ENCODE measurements around the gene STAG1. TPM values are rescaled to one million over a fixed set of nuclear protein-coding genes. Genes with fewer than 3 reads are reported as not detected.

Gene STAG1
- total RNA-seq, 1 donor from 2014 or later, result 24.1 TPM

GRCh38 chr3:136498919-136499447 is 253.2 kb downstream of the STAG1 start:
- Histone ChIP-seq H4K20me1 (ENCODE audit: insufficient read depth, low read length) (no peaks in the 10 kb centered on the region), H3K4me1 (ENCODE audit: insufficient read depth, low read length) (no peaks in the 10 kb centered on the region), H3K9me3 (ENCODE audit: insufficient read depth, low read depth, low read length) (no peaks in the 10 kb centered on the region), H3K4me2 (ENCODE audit: low read length) (no peak overlapping the region), H3K27me3 (ENCODE audit: insufficient read depth, low read length) (no peaks in the 10 kb centered on the region), H3K27ac (ENCODE audit: low read depth, low read length) (no peak overlapping the region), H2AFZ (ENCODE audit: low read depth, low read length) (no peak overlapping the region), H3K9ac (ENCODE audit: low read length) (no peak overlapping the region), H3K4me3 (ENCODE audit: insufficient read depth, low read depth, low read length) (no peak overlapping the region), H3K79me2 (ENCODE audit: insufficient read depth, low read length) (no peaks in the 10 kb centered on the region), H3K36me3 (ENCODE audit: insufficient read depth, low read length) (peaks cover 2% of the 10 kb centered on the region)
- FAIRE-seq (no peak), DNase-seq (ENCODE audit: low read depth) (no peak)
- Mint-ChIP-seq H3K9me3 (ENCODE audit: unreplicated experiment) (no peaks in the 10 kb centered on the region), H3K27ac (ENCODE audit: unreplicated experiment) (no peak overlapping the region), H3K36me3 (ENCODE audit: low read depth, unreplicated experiment) (peaks cover 6% of the 10 kb centered on the region), H3K27me3 (ENCODE audit: low read depth, unreplicated experiment) (no peaks in the 10 kb centered on the region), H3K4me1 (ENCODE audit: low read depth, unreplicated experiment) (no peaks in the 10 kb centered on the region), H3K4me3 (ENCODE audit: unreplicated experiment) (no peak overlapping the region)
- TF ChIP-seq EZH2 (IDR thresholded peaks at IDR 0.05; ENCODE audit: insufficient read depth, low read length) (no peak), CTCF (IDR thresholded peaks at IDR 0.05; ENCODE audit: insufficient read depth, low read depth, low read length) (no peak)

- H3K27me3 Mint-ChIP-seq (ENCODE audit: low read depth, unreplicated experiment), result no peaks in the 10 kb centered on the region
- Histone ChIP-seq H3K36me3 (ENCODE audit: insufficient read depth, low read length) (peaks cover 2% of the 10 kb centered on the region), H3K4me1 (ENCODE audit: insufficient read depth, low read length) (no peaks in the 10 kb centered on the region), H3K9ac (ENCODE audit: low read length) (no peak overlapping the region), H3K27ac (ENCODE audit: low read depth, low read length) (no peak overlapping the region), H3K4me3 (ENCODE audit: insufficient read depth, low read depth, low read length) (no peak overlapping the region), H3K79me2 (ENCODE audit: insufficient read depth, low read length) (no peaks in the 10 kb centered on the region), H3K4me2 (ENCODE audit: low read length) (no peak overlapping the region), H3K9me3 (ENCODE audit: insufficient read depth, low read depth, low read length) (no peaks in the 10 kb centered on the region), H2AFZ (ENCODE audit: low read depth, low read length) (no peak overlapping the region), H3K27me3 (ENCODE audit: insufficient read depth, low read length) (no peaks in the 10 kb centered on the region), H4K20me1 (ENCODE audit: insufficient read depth, low read length) (no peaks in the 10 kb centered on the region)
- H3K36me3 Mint-ChIP-seq (ENCODE audit: low read depth, unreplicated experiment), result peaks cover 12% of the 10 kb centered on the region
- H3K4me1 Mint-ChIP-seq (ENCODE audit: low read depth, unreplicated experiment), result no peaks in the 10 kb centered on the region
- no peak overlapping the region for H3K4me3 Mint-ChIP-seq (ENCODE audit: unreplicated experiment)
- TF ChIP-seq EZH2 (IDR thresholded peaks at IDR 0.05; ENCODE audit: insufficient read depth, low read length), result no peak
- TF ChIP-seq CTCF (IDR thresholded peaks at IDR 0.05; ENCODE audit: insufficient read depth, low read depth, low read length), result no peak
- no peak for DNase-seq (ENCODE audit: low read depth)
- peaks cover 2% of the 10 kb centered on the region for H3K9me3 Mint-ChIP-seq (ENCODE audit: unreplicated experiment)
- FAIRE-seq, result no peak
- H3K27ac Mint-ChIP-seq (ENCODE audit: unreplicated experiment), result no peak overlapping the region
Observed at GRCh38 chr3:136495213-136495612, 257.0 kb downstream of the STAG1 start.

GRCh38 chr3:136490646-136491405 is 261.4 kb downstream of the STAG1 start:
- Histone ChIP-seq H3K36me3 (ENCODE audit: insufficient read depth, low read length) (no peaks in the 10 kb centered on the region), H2AFZ (ENCODE audit: low read depth, low read length) (no peak overlapping the region), H3K4me2 (ENCODE audit: low read length) (no peak overlapping the region), H3K9ac (ENCODE audit: low read length) (no peak overlapping the region), H4K20me1 (ENCODE audit: insufficient read depth, low read length) (no peaks in the 10 kb centered on the region), H3K4me3 (ENCODE audit: insufficient read depth, low read depth, low read length) (no peak overlapping the region), H3K9me3 (ENCODE audit: insufficient read depth, low read depth, low read length) (no peaks in the 10 kb centered on the region), H3K79me2 (ENCODE audit: insufficient read depth, low read length) (no peaks in the 10 kb centered on the region), H3K27ac (ENCODE audit: low read depth, low read length) (no peak overlapping the region), H3K4me1 (ENCODE audit: insufficient read depth, low read length) (no peaks in the 10 kb centered on the region), H3K27me3 (ENCODE audit: insufficient read depth, low read length) (no peaks in the 10 kb centered on the region)
- Mint-ChIP-seq H3K36me3 (ENCODE audit: low read depth, unreplicated experiment) (peaks cover 12% of the 10 kb centered on the region), H3K27ac (ENCODE audit: unreplicated experiment) (no peak overlapping the region), H3K27me3 (ENCODE audit: low read depth, unreplicated experiment) (no peaks in the 10 kb centered on the region), H3K4me1 (ENCODE audit: low read depth, unreplicated experiment) (no peaks in the 10 kb centered on the region), H3K9me3 (ENCODE audit: unreplicated experiment) (peaks cover 2% of the 10 kb centered on the region), H3K4me3 (ENCODE audit: unreplicated experiment) (no peak overlapping the region)
- no peak for TF ChIP-seq EZH2 (IDR thresholded peaks at IDR 0.05; ENCODE audit: insufficient read depth, low read length)
- TF ChIP-seq CTCF (IDR thresholded peaks at IDR 0.05; ENCODE audit: insufficient read depth, low read depth, low read length), result no peak
- DNase-seq (ENCODE audit: low read depth) (no peak), FAIRE-seq (no peak)

Measured in astrocyte (in vitro differentiated cells and primary cell).